Astrocyte of the spinal cord (primary cell): ENCODE data around the gene SFXN4.
A peak's percentile ranks its signal among the peaks of the same experiment; 100 is the strongest.

ENCODE experiments used
- DNase-seq: peaks from one replicate; pipeline ENCODE4 v3.0.0; 2011; ENCODE audit warnings: low read depth, low spot score
- H3K4me3 ChIP-seq: 2 replicates; pipeline ENCODE4 v1.5.1; 2011; ENCODE audit warnings: low read depth, mild to moderate bottlenecking, low read length, moderate library complexity
- CTCF ChIP-seq: IDR thresholded peaks from 2 replicates; pipeline ENCODE4 v1.5.1; 2012; ENCODE audit warnings: low read depth, mild to moderate bottlenecking, low read length, inconsistent platforms
- in situ Hi-C: cut with HindIII; loops from 2 replicates; pipeline ENCODE4 v1.10.0; 2017; ENCODE audit warnings: low sequenced_read_pairs

The SFXN4 gene

GRCh38 chr10:119095640-119096039, 69.9 kb downstream of the SFXN4 start:
- no peak overlapping the region for H3K4me3 ChIP-seq
- in situ Hi-C loops = no loop called here
- DNase-seq = no peak
- no peak for TF ChIP-seq CTCF

GRCh38 chr10:119090968-119091367, 74.5 kb downstream of the SFXN4 start:
- no peak overlapping the region for H3K4me3 ChIP-seq

More at GRCh38 chr10:119090968-119091367, 74.5 kb downstream of the SFXN4 start:
- peak; percentile 76 for DNase-seq
- TF ChIP-seq CTCF = no peak
- in situ Hi-C loops = no loop called here
